Colonic mucosa (tissue), 4 donors: ENCODE measurements around the gene UBE2E1. TPM values are rescaled to one million over a fixed set of nuclear protein-coding genes. Genes with fewer than 3 reads are reported as not detected.
"Not testable (repeated sequence)": the region's sequence is repeated elsewhere in the genome, so short reads cannot be mapped to it uniquely, and the experiment has no call there.

Experiments
- DNase-seq: peaks from one replicate; pipeline ENCODE4 v3.0.0-alpha.2; 2020
- H3K27ac ChIP-seq: fragments of 200-600 bp; one replicate; pipeline ENCODE4 v1.8.0; 2021
- H3K27me3 ChIP-seq: fragments of 200-600 bp; one replicate; pipeline ENCODE4 v1.8.0; 2021
- H3K36me3 ChIP-seq: fragments of 200-600 bp; one replicate; pipeline ENCODE4 v1.8.0; 2021
- H3K4me1 ChIP-seq: fragments of 200-600 bp; one replicate; pipeline ENCODE4 v1.8.0; 2021; ENCODE audit warnings: mild to moderate bottlenecking
- H3K4me3 ChIP-seq: fragments of 200-600 bp; one replicate; pipeline ENCODE4 v1.8.0; 2021
- H3K9ac ChIP-seq, 2 donors: one replicate each; pipeline ENCODE4 v1.7.0; 2013; ENCODE audit warnings: control low read depth in 2 of 2, low read depth in 2 of 2, low read length in 2 of 2
- H3K9me3 ChIP-seq: fragments of 200-600 bp; one replicate; pipeline ENCODE4 v1.8.0; 2021
- intact Hi-C: fragments of 100-400 bp; cut with DNase I; formaldehyde crosslinking; loops from one replicate; pipeline ENCODE4 v1.14.1; 2022
- total RNA-seq, 2 donors: library from RNA; stranded (reverse); fragmentation: NEBNext Ultra II Directional in 1 of 2; extraction: Animal tissue kit (Norgen Biotek cat#: 25700) in 1 of 2; gene quantifications; one replicate each; pipeline ENCODE4 v1.2.1, GENCODE V29; 2021
- TF ChIP-seq, protein P1 (sequence below): fragments of 200-600 bp; IDR thresholded peaks from one replicate; pipeline ENCODE4 v1.8.0; 2022; ENCODE audit warnings: antibody characterized with exemption, mild to moderate bottlenecking
- donor health status: healthy.
- donor health status: DM: no; HTN: no; CAD: no.
- donor health status: DM: no; HTN: no; CAD: no.

The UBE2E1 gene
- total RNA-seq, 2 donors from 2014 or later, result 68.6 to 81.7 TPM

GRCh38 chr3:23837286-23837685 is 31.5 kb downstream of the UBE2E1 start:
- H3K9me3 ChIP-seq, result no peaks in the 10 kb centered on the region
- intact Hi-C loops, result no loop called here
- TF ChIP-seq, protein P1, sequence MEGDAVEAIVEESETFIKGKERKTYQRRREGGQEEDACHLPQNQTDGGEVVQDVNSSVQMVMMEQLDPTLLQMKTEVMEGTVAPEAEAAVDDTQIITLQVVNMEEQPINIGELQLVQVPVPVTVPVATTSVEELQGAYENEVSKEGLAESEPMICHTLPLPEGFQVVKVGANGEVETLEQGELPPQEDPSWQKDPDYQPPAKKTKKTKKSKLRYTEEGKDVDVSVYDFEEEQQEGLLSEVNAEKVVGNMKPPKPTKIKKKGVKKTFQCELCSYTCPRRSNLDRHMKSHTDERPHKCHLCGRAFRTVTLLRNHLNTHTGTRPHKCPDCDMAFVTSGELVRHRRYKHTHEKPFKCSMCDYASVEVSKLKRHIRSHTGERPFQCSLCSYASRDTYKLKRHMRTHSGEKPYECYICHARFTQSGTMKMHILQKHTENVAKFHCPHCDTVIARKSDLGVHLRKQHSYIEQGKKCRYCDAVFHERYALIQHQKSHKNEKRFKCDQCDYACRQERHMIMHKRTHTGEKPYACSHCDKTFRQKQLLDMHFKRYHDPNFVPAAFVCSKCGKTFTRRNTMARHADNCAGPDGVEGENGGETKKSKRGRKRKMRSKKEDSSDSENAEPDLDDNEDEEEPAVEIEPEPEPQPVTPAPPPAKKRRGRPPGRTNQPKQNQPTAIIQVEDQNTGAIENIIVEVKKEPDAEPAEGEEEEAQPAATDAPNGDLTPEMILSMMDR, result no peak
- H3K4me3 ChIP-seq, result no peak overlapping the region
- no peaks in the 10 kb centered on the region for H3K27me3 ChIP-seq
- H3K4me1 ChIP-seq, result no peaks in the 10 kb centered on the region
- no peaks in the 10 kb centered on the region for H3K36me3 ChIP-seq
- no peak overlapping the region for H3K27ac ChIP-seq
- DNase-seq, result no peak
- no peak overlapping the region for H3K9ac ChIP-seq

DNA sequence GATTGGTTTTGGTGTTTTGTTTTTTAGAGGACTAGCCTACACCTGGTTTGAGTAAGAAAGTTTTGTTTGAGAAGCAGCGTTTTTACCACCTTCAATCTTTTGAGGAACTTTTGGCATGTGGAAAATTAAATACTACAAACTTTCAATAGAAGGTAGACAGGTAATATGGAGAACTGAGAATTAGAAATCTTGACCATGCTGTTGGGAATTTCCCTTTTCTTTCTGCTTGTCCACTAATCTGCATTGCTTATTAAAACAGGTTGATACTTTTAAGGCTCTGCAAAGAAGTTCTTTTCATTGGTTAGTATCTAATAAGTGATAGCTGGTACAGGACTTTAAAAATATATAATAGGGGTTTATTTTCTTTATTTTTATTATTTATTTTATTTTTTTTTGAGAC is 31.9 kb downstream of the UBE2E1 start:
- Histone ChIP-seq H3K36me3 (no peaks in the 10 kb centered on the region), H3K9me3 (no peaks in the 10 kb centered on the region), H3K27me3 (no peaks in the 10 kb centered on the region), H3K9ac (no peak overlapping the region), H3K4me3 (no peak overlapping the region), H3K27ac (no peak overlapping the region), H3K4me1 (no peaks in the 10 kb centered on the region)
- no peak for DNase-seq
- TF ChIP-seq, protein P1, result no peak
- intact Hi-C loops, result no loop called here

- no peaks in the 10 kb centered on the region for H3K4me1 ChIP-seq
- intact Hi-C loops, result no loop called here
- no peaks in the 10 kb centered on the region for H3K27me3 ChIP-seq
These were observed 34.8 kb downstream of the UBE2E1 start for GRCh38 chr3:23840521-23840920.

GRCh38 chr3:23843869-23844268 is 38.1 kb downstream of the UBE2E1 start:
- H3K27me3 ChIP-seq, result no peaks in the 10 kb centered on the region
- H3K9ac ChIP-seq, result no peak overlapping the region
- intact Hi-C loops, result no loop called here
- no peaks in the 10 kb centered on the region for H3K4me1 ChIP-seq
- no peak overlapping the region for H3K27ac ChIP-seq
- no peak for DNase-seq
- TF ChIP-seq, protein P1, result no peak
- H3K9me3 ChIP-seq, result no peaks in the 10 kb centered on the region
- no peaks in the 10 kb centered on the region for H3K36me3 ChIP-seq
- no peak overlapping the region for H3K4me3 ChIP-seq

More at GRCh38 chr3:23840521-23840920, 34.8 kb downstream of the UBE2E1 start:
- no peaks in the 10 kb centered on the region for H3K9me3 ChIP-seq
- H3K9ac ChIP-seq, result no peak overlapping the region
- no peak overlapping the region for H3K4me3 ChIP-seq
- TF ChIP-seq, protein P1, result no peak
- no peak overlapping the region for H3K27ac ChIP-seq
- no peak for DNase-seq
- no peaks in the 10 kb centered on the region for H3K36me3 ChIP-seq

GRCh38 chr3:23845326-23846216 is 39.8 kb downstream of the UBE2E1 start:
- TF ChIP-seq, protein P1, result no peak
- Histone ChIP-seq H3K36me3 (no peaks in the 10 kb centered on the region), H3K4me3 (no peak overlapping the region), H3K27ac (no peak overlapping the region), H3K9ac (no peak overlapping the region), H3K4me1 (no peaks in the 10 kb centered on the region), H3K9me3 (no peaks in the 10 kb centered on the region), H3K27me3 (no peaks in the 10 kb centered on the region)
- intact Hi-C loops, result no loop called here
- no peak for DNase-seq

DNA sequence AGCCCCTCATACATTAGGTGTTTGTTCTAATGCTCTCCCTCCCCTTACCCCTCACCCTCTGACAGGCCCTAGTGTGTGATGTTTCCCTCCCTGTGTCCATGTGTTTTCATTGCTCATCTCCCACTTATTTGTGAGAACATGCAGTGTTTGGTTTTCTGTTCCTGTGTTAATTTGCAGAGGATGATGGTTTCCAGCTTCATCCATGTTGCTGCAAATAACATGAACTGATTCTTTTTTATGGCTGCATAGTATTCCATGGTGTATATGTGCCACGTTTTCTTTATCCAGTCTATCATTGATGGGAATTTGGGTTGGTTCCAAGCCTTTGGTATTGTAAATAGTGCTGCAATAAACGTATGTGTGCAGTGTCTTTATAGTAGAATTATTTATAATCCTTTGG is 43.7 kb downstream of the UBE2E1 start:
- H3K9ac ChIP-seq, H3K4me1 ChIP-seq, H3K27me3 ChIP-seq, H3K9me3 ChIP-seq, H3K4me3 ChIP-seq, DNase-seq, intact Hi-C loops, H3K36me3 ChIP-seq, H3K27ac ChIP-seq: not testable (repeated sequence)
